Epithelial cell of prostate (primary cell): ENCODE data around the gene ZNF431.
A peak's percentile ranks its signal among the peaks of the same experiment; 100 is the strongest.
"Not testable (repeated sequence)": the region's sequence is repeated elsewhere in the genome, so short reads cannot be mapped to it uniquely, and the experiment has no call there.

Experiments used
- DNase-seq: peaks from one replicate; pipeline ENCODE4 v3.0.0-alpha.2; 2011; ENCODE audit warnings: low read depth, low spot score
- H3K27ac ChIP-seq: fragments of 450-650 bp; 2 replicates; pipeline ENCODE4 v1.5.1; 2017; ENCODE audit warnings: mild to moderate bottlenecking

ZNF431 gene

DNA sequence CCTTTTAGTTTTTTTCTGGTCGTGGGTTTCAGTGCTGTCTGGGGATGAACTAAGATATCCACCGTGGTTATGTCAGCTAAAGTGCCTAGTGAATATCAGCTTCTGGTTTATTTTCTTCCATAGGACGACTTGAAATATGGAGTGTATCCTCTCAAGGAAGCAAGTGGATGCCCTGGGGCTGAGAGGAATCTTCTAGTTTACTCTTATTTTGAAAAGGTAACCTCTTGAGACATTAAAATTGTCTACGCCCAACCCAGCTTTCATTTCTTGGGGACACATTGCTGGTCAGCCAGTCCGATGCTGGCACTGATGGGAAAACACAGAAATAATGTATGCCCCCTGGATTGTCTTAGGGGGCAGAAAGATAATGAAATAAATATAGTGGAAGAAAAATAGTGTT, 1.6 kb downstream of the ZNF431 start:
- H3K27ac ChIP-seq = peak overlapping the region; percentile 83
- DNase-seq = no peak

DNA sequence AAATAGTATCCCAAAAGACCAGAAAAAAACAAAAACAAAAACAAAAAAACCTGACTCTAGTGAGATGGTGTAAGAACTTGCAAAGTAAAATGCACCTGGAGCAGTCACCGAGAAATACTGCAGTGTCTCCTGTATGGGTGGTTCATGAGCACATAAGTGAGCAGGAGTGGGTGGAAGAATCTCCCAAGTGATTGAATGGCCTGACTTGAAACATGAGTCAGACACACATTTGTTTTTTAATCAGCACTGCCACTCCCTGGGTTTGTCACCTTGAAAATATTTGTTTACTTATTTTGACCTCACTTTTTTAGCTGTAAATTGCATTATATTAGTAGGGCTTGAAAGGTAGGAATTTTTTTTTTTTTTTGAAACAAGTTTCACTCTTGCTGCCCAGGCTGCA, 2.0 kb downstream of the ZNF431 start:
- H3K27ac ChIP-seq = peak overlapping the region; percentile 83
- peak; percentile 80 for DNase-seq

DNA sequence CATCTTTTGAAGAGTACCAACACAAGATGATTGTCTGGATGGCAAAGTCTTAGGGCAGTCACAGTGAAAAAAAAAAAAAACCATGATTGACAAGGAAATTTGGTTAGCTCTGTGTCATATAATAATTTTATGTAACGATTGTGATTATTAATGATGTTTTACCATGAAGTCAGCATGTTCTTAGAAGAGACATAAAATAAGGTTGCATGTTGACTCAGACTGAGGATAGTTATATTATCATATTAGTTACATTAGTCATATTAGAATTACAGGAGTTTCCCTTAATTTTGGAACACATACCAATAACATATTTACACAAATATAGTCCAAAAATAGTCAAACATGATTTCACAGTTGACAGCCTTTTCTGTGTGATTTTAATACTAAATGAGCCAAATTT, 5.7 kb downstream of the ZNF431 start:
- DNase-seq = no peak
- peak overlapping the region; percentile 83 for H3K27ac ChIP-seq

DNA sequence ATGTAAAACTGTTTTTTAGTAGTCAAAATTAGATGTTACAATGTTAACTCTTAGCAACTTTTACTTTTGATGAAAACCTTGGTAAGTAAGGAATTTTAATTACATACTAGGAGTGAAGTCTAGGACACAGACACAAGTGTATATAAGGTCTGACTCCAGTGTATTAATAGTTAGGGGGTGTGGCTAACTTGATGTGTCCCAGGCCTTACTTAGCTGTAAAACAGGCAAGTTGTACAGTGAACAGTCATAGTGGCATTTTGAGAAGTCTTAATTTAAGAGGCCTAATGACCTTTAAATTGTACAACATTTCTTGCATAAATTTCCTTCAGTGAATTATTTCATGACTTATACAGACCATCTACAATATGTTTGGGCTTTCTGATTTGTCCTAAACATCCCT, 6.8 kb downstream of the ZNF431 start:
- DNase-seq = no peak

DNA sequence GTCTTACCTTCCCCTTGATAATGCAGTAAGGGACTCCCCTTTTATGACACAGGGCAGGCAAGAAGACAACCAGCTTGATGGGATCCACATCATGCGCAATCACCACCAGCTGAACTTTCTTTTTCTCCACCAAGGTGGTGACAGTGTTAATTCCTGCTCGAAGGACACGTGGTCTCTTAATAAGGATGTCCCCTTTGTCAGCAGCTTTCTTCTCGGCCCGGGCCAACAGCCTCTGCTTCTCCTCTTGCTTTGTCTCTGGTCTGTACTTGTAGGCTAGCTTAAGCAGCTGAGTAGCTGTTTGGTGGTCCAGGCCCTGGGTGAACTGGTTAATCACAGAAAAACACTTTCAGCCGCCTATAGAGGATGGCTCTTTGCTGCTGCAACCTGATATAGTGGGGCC, 8.0 kb downstream of the ZNF431 start:
- no peak for DNase-seq
- H3K27ac ChIP-seq = no peak overlapping the region

More for the DNA sequence above, 6.8 kb downstream of the ZNF431 start:
- no peak overlapping the region for H3K27ac ChIP-seq

DNA sequence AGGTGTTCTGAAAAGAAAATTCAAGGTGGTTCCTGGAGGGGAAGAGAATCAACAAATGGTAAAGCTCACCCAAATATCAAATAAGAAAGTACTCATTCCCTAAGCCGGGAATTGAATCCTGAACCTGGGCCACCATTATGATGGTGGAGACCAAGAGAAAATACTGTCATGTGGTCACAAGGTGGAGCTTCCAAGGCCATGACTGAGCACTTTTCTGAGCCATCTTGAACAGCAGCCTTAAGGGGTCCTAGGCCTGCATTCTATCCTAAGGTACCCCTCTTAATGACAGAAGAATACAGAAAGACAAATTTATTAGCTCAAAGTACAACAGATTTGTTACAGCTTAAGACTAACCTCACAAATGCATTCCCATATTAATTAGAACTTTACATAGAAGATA, 9.6 kb downstream of the ZNF431 start:
- no peak overlapping the region for H3K27ac ChIP-seq
- no peak for DNase-seq

DNA sequence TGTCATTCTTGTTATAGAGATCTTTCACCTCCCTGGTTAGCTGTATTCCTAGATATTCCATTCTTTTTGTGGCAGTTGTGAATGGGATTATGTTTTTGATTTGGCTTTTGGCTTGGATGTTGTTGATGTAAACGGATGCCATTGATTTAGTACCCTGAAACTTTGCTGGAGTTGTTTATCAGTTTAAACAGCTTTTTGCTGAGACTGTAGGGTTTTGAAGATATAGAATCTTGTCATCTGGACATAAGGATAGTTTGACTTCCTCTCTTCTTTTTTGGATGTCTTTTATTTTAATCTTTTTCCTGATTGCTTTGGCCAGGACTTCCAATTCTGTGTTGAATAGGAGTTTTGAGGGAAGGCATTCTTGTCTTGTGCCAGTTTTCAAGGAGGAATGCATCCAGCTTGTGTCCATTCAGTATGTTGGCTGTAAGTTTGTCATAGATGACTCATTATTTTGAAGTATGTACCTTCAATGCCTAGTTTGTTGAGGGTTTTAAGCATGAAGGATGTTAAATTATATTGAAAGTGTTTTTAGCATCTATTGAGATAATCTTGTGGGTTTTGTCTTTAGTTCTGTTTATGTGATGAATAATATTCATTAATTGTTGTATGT, 16.8 kb downstream of the ZNF431 start:
- peak overlapping the region; percentile 18 for H3K27ac ChIP-seq
- no peak for DNase-seq

DNA sequence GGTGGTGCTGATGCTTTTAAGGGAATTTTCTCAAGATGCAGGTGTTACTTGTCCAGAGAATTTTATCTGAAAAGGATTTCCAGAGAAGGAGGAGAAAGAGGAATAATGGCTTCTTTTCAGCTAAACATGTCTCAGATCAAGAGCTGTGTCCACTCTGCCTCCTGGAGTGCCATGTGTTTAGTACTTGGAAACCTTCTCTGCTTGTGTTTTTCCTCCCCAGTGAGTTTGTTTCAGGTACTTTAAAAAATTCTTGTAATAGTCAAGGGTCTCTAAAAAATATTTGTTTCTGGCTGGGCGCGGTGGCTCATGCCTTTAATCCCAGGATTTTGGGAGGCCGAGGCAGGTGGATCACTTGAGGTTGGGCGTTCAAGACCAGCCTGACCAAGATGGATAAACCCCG, 22.7 kb downstream of the ZNF431 start:
- H3K27ac ChIP-seq = no peak overlapping the region
- no peak for DNase-seq

DNA sequence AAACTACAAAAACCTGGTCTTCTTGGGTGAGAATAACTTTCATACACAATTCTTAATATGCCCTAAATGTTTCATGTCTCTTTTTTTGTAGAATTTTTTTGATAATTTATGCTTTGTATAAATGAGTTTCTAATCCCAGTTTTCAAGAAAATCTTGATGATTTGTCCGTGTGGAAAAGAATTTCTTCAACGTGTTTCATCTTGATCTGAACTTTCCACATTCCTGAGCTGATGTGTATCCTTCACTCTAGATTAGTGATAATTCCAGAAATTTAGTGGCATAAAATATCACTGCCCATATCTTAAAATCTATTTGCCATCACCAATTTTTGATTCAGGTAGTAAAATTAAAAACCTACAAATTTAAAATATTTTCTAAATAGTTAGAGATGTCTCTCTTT, 24.6 kb downstream of the ZNF431 start:
- peak overlapping the region; percentile 41 for H3K27ac ChIP-seq

DNA sequence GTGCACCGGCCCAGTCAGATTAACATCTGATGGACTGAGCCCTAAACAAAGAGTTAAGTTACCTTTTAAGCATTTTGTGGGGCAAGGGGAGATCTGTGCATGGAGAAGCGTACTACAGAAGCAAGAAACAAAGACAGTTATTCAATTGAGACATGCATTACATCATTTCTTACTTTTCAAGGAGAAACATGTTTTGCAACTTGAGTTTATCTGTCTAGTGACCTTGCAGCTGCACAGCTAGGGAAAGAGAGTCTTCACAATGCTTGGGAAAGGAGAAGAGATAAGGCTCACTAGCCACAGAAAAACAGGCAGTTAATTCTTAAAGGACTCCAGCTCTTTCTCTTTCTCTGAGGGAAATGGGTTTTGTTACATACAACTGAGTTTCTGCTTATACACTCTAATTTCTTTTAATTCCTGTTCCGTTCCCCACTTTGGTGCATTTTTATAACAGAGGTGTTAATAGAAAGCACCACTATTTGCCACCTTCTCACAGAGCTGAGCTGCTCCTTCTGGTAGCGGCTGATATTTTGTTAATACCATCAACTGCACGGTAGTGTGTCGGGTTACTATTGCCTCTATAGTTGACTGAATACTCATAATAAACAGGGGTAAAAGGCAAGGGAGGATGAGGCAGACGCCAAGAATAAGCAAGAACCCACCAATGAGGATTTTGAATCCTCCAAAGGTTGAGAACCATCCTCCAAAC, 55.9 kb downstream of the ZNF431 start:
- no peak overlapping the region for H3K27ac ChIP-seq
- no peak for DNase-seq

More for the DNA sequence above, 24.6 kb downstream of the ZNF431 start:
- DNase-seq = no peak

DNA sequence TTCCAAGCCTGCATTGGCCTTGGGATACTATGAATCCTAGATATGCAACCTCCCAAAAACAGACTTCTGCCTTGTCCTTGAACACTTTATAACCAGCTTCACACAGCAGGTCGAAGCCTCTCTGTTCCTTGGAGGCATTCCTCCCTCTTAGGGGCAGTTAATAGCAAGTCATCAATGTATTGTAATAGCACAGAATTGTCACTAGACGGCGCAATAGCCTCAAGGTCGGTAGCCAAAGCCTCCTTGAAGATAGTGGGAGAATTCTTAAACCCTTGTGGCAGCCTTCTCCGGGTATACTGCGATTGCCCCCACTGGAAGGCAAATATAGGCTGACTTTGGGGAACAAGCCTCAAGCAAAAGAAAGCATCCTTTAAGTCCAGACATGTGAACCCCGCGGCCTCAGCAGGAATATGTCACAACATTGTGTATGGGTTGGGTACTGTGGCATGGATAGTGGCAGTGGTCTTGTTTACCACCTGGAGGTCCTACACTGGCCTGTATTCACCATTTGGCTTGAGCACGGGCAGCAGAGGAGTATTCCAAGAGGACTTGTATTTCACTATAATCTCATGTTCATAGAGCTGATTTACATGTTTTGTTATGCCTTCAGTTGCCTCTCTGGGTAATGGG, 61.1 kb downstream of the ZNF431 start:
- no peak overlapping the region for H3K27ac ChIP-seq
- no peak for DNase-seq

DNA sequence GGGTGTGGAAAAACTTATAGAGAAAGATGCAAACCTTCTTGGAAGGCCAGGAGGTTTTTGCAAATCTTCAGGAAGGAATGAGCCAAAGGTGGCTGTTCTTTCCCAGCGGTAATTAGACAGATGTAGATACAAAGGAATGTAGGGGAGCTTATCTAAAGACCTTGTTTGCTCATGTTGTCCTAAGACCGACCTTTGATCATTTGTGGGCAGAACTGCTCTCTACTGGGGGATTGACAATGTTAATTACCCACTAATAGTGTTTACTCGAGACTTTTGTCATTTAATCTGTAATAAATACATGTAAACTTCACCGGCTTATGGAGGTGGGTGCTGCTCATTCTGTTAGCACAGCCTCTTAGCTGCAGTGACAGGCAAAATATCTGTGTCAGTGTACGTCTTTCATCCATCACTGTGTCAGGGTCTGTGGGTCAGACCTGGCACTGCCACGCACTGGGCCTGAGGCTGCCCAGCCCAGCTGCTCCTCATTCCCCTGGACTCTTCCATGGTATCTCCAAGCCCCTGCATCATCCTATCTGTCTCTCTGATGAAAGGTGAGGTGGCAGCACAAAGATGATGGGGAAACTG, 68.3 kb downstream of the ZNF431 start:
- H3K27ac ChIP-seq = no peak overlapping the region
- no peak for DNase-seq

DNA sequence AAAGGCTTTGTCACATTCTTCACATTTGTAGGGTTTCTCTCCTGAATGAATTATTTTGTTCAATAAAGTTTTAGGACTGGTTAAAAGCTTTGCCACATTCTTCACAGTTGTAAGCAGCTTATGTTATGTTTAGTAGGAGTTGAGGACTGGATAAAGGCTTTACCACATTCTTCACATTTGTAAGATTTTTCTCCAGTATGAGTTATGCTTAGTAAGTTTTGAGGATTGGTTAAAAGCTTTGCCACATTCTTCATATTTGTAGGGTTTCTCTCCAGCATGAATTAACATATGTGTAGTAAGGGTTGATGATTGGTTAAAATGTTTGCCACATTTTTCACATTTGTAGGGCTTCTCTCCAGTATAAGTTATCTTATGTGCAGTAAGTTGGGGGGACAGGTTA, 79.9 kb downstream of the ZNF431 start:
- DNase-seq = no peak

DNA sequence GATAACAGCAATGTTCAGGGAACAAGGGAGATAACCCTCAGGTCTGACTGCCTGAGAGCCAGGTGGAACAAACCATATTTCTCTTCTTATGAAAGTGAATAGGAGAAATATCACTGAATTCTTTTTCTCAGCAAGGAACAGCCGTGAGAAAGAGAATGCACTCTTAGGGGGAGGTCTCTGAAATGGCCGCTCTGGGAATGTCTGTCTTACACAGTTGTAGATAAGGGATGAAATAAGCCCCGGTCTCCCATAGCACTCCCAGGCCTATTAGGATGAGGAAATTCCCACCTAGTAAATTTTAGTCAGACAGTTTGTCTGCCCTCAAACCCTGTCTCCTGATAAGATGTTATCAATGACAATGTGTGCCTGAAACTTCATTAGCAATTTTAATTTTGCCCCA, 88.1 kb downstream of the ZNF431 start:
- DNase-seq, H3K27ac ChIP-seq: not testable (repeated sequence)

More for the DNA sequence above, 79.9 kb downstream of the ZNF431 start:
- H3K27ac ChIP-seq = no peak overlapping the region

DNA sequence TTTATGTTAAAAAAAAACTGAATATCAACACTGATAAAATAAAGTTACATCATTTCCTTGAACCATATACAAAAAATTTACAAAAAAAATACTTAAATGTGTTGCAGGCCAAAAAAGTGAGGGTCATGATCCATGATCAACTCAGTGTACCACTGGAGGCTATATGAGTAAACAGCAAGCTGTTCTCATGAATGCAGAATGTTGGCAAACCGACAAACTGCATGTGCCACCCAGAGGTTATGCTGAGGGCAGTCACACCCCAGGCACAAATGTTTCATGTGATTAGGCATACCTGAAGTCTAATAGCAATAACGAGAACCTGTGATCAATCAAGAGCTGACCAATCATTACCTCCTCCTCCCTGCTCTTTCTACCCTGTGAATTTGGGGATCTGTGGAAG, 91.9 kb downstream of the ZNF431 start:
- no peak overlapping the region for H3K27ac ChIP-seq

DNA sequence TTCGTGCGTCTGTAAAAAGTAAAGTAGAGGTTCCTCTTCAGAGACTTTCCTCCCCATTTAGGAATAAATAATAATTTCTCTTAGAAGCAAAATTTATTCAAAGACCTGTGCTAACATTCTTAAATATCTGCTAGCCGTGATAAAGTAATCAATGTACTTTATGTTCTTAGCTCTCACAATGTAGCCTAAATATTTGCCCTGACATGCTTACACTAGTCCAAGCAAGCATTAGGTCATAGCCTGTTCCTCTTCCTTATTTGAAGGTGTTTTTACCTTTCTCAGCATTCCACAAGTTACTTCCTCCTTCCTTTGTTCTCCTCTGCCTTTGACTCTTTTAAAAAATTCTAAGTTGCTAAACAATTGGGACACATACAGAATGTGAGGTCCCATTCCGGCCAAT, 94.9 kb downstream of the ZNF431 start:
- peak overlapping the region; percentile 69 for H3K27ac ChIP-seq
- peak; percentile 41 for DNase-seq

More for the DNA sequence above, 91.9 kb downstream of the ZNF431 start:
- peak; percentile 20 for DNase-seq

DNA sequence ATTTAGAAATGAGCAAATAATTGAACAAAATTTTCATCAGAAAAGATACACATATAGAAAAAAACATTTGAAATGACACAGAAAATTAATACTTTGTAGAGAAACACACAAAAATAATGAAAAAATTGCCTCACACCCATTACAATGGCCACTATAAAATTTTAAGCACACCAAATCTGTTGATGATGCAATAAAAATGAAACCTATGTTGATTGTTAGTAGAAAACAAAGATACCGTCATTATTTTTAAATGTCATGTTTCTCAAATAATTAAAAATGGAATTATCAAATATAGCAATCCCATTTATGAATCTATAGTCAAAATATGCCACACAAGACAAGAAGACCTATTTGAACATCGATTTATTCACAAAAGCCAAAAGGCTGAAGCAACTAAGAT, 96.8 kb downstream of the ZNF431 start:
- no peak for DNase-seq
- H3K27ac ChIP-seq = no peak overlapping the region
